D721Med (cell line): ENCODE measurements around the gene STRA6.

Source experiments
- DNase-seq: peaks from one replicate; pipeline ENCODE4 v3.0.0; 2011; ENCODE audit warnings: low spot score; ENCODE audit not compliant: insufficient read length
- FAIRE-seq: peaks from 2 replicates; lab custom pipeline; 2011; peaks lifted over from hg19 to GRCh38; lab: Jason Lieb, UNC
- TF ChIP-seq, protein P1 (sequence below): IDR thresholded peaks from 2 replicates; pipeline ENCODE4 v1.5.1; 2012; ENCODE audit warnings: mild to moderate bottlenecking, control low read depth; ENCODE audit not compliant: insufficient read depth; ENCODE audit errors: missing control alignments

Gene STRA6

DNA sequence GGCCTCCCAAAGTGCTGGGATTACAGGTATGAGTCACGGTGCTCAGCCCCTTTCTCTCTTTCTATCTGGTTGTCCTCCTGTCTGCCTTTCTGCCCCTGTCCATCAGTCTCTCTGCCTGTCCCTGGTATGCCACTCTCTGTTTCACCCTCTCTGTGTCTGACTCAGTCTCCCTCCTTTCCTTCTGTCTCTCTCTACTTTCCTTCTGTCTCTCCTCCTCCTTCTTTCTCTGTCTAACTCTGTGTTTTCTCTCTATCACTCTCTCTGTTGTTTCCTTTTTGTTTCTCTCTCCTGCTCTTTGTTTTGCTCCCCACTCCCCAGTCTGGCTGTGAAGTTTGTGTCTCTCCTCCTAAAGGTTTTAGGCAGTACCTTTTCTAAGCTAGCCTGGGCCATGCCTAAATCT, 9.1 kb upstream of the STRA6 start:
- FAIRE-seq (no peak), DNase-seq (no peak)
- TF ChIP-seq, protein P1, sequence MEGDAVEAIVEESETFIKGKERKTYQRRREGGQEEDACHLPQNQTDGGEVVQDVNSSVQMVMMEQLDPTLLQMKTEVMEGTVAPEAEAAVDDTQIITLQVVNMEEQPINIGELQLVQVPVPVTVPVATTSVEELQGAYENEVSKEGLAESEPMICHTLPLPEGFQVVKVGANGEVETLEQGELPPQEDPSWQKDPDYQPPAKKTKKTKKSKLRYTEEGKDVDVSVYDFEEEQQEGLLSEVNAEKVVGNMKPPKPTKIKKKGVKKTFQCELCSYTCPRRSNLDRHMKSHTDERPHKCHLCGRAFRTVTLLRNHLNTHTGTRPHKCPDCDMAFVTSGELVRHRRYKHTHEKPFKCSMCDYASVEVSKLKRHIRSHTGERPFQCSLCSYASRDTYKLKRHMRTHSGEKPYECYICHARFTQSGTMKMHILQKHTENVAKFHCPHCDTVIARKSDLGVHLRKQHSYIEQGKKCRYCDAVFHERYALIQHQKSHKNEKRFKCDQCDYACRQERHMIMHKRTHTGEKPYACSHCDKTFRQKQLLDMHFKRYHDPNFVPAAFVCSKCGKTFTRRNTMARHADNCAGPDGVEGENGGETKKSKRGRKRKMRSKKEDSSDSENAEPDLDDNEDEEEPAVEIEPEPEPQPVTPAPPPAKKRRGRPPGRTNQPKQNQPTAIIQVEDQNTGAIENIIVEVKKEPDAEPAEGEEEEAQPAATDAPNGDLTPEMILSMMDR: no peak

DNA sequence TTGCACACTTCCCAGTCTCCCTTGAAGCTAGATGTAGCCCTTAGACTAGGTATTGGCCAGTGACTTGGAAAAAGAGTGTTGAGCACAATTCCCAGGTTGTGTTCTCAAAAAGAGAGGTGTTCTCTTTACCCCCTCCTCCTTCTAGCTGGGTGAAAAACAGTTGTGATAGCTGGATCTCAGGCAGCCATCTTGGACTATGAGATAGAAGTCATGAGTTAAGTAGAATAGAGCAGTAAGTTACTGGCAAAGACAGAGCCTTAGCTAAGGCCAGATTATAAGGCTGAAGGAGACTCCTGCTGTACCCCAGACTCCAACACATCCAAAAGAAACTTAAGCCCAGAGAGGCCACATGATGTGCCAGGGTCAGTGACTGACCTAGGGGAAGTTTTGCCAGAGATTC, 8.1 kb upstream of the STRA6 start:
- TF ChIP-seq, protein P1: no peak
- no peak for DNase-seq
- no peak for FAIRE-seq

DNA sequence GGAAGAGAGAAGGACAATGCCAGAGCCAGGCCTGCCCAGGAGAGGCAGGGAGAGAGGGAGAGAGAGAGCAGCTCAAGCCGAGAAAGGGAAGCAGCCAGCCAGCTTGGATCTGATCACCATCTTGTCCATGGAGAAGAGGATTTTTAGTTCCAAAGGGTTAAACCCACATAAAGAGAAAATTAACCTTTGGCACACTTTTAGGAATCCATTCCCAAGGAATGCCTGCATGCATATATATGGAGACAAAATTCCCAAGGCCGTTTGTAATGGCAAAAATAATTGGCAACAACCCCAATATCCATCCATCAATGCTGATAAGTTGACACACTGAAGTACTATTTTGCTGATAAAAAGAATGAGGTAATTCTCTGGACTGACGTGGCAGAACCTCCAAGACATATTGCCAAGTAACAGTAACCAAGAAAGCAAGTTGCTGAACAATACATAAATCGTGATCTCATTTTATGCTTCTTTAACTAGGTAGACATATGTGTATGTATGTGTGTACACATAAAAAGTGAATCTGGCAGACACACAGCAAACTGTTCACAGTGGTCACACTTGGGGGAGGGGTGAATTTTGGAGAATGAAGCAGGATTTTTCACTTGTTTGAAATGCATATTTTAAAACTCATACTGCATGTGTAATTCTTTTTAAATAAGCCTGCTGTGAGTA, 7.5 kb upstream of the STRA6 start:
- TF ChIP-seq, protein P1: no peak
- no peak for FAIRE-seq
- DNase-seq: no peak

DNA sequence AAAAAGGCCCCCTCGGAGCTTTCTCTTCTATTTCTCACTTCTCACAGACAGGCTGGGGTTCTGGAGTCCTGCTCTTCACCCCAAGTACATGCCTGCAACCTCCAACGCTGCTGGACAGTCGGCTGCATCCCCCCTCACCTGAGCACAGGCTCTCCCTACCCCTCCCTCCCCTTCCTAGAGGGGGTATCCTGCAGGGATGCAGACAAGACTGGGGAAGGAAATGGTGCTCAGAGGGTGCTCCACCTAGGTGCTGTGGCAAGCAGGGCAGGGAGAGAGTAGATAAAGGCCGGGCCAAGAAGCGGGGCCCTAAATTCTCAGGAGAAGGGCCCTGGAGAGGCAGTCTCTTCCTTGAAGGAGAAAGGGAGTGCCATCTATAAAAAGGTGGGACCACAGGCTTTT, 7.0 kb upstream of the STRA6 start:
- FAIRE-seq (no peak), DNase-seq (no peak)
- TF ChIP-seq, protein P1: no peak

DNA sequence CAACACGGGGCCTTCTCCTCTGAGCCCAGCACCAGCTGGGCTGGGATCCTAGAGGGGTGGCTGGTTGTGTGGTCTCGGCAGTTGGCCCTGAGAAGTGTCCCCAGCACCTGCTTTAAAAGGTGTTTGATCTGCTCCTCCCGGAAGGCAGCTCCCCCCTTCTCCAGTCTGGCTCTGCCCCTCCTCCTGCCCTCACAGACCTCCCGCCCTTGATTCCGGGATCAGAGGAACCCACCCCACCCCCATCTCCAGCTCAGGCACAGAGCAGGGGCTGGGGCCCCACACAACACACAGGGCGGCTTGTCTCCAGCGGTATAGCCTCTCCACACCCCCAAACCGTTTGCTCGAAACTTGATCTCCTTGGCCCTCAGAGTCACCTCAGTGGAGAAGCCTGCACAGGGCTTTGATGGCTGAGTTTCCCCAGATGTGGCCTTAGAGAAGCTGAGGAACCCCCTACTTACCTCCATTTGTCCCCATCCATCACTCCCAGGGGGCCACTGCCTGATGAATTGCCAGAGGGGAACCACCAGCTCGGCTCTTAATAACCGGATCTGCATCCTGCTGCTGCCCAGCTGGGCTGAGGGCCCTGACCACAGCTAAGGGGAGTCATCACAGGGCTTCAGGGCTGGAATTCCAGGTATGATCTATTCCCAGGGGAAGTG, 6.4 kb upstream of the STRA6 start:
- TF ChIP-seq, protein P1: no peak
- DNase-seq: no peak
- FAIRE-seq: no peak

DNA sequence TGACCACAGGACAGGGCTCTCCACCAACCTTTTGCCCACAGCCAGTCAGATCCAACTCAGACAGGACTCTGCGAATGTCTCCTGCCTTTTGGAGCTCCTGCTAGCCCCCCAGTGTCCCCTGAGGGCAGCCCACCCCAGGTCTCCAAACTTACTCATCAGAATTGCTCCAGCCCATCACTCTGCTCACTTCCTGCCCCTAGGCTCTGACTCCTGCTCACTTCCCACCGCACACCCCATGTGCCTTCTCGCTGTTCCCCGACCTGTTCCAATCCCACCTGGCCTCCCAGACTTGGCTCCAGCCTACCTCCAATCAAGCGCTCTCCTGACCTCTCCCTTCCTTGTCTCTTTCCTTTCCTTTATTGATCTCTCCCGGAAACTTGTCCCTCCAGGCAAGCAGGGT, 5.9 kb upstream of the STRA6 start:
- no peak for FAIRE-seq
- no peak for DNase-seq
- TF ChIP-seq, protein P1: no peak
